Islet of Langerhans (tissue), 1 donor: ENCODE measurements around the gene CSRP3.

Experiments
- FAIRE-seq: peaks from one replicate; lab custom pipeline; 2011; peaks lifted over from hg19 to GRCh38; lab: Jason Lieb, UNC

The CSRP3 gene

DNA sequence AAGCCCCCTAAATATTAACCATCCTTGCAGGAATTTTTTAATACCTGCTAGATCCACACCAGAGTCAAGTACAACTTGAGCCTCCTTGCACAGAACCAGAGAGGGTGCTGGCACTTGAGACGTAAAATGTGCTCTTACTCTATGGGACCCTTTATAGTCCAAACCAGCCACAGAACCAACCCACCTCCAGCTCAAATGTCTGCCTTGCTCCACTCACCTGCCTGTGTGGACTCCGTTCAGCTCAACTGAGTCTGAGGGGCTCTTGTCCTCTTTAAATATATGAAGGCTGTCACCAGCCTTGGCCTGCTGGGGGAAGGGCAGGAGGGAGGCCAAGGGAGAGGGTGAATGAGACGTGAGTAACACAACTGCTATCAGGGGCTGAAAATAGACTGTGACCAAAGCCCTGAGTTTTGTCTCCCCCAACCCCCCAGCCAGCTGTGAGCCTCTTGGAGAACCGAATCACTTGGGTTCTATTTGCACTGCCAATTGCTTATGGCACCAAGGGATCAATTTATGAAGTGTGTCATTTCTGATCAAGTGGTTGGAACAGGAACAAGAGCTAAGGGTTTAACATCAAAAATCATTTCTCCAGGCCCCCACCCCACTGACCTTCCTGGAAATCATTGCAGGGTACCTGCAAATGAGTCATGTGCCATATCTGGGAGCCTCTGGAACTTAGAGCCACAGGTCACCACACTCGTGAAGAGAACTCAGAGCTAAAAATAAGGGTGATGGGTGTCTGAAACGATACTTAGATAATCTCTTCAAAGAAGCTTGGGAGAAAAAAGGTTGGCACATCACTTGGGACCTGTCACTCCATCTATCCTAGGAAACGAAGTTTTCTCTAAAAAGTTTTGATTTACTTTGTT lies at the start of gene CSRP3:
Gene CSRP3, minus strand, starts transcription at position 247 of the 869 bp plus-strand sequence. CDS start 9,535 bp downstream, outside the sequence.
- FAIRE-seq: no peak

DNA sequence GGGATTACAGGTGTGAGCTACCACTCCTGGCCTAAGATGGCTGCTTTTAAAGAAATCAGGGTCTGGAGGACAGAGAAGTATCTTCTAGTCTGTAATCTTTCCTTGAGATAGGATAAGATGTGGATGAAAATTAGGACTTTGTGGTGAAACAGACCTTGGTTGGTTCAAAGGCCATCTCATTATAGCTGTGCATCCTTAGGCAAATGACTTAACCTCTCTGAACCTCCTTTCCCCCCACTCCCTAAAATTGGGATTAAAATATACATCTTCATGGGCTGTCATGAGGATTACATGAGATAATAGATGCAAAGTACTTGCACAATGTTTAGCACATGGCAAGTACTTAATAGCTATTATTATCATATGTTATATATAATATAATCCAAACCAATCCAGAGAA lies 49.8 kb upstream of the CSRP3 start:
- FAIRE-seq: no peak

GRCh38 chr11:19246816-19247215 lies 45.0 kb upstream of the CSRP3 start:
- FAIRE-seq: no peak

DNA sequence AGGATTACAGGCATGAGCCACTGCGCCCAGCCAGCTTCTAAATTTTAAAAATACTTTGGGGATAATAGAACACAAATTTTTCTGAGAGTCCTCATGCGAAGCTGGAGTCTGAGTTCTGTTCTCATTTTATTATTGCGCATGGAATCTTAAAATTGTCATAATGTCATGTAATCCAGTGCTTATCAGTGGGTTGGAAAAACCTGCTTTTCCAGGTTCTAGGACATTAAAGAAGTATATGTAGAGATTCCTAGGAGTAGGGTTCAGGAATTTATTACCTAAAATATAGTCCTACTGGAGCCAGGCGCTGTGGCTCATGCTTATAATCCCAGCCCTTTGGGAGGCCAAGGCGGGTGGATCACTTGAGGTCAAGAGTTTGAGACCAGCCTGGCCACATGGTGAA lies 43.6 kb upstream of the CSRP3 start:
- FAIRE-seq: no peak

DNA sequence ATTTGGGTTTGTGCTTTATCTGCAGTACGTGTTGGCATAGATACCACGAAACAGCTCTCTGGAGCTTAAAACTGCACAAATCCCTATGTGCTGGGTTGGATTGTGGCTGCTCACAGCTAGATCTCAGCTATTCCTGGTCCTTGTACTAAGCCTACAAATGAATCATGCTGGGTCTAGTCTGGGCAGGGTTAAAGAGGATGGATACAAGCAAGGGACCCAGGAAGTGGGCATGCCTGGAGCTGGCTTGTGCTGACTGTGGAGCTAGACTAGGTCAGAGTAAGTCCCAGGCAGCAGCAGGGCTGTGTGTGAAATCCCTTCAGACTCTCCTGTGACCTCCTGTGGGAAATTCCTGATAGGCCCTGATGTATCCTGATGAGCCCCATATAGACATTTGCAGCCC lies 42.8 kb upstream of the CSRP3 start:
- no peak for FAIRE-seq

DNA sequence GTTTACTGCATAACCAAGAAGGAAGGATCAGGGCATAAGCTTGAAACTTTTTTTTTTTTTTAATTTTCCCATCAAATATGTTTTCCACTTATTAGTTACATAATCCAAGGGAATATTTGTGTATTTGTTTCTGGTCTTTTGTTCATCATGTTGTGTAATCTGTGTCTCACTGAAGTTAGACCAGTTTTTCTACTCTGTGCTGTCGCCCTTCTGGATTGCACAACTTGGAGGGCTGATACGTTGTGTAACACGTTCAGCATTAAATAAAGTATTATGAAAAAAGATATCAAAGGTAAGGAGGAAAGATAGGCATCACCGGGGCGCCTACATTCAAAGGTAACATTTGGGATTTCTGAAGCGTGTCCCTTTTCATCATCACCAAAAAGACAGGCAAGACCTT lies 42.3 kb upstream of the CSRP3 start:
- FAIRE-seq: no peak

GRCh38 chr11:19243613-19244012 lies 41.8 kb upstream of the CSRP3 start:
- FAIRE-seq: no peak

GRCh38 chr11:19243143-19243542 lies 41.4 kb upstream of the CSRP3 start:
- FAIRE-seq: no peak

DNA sequence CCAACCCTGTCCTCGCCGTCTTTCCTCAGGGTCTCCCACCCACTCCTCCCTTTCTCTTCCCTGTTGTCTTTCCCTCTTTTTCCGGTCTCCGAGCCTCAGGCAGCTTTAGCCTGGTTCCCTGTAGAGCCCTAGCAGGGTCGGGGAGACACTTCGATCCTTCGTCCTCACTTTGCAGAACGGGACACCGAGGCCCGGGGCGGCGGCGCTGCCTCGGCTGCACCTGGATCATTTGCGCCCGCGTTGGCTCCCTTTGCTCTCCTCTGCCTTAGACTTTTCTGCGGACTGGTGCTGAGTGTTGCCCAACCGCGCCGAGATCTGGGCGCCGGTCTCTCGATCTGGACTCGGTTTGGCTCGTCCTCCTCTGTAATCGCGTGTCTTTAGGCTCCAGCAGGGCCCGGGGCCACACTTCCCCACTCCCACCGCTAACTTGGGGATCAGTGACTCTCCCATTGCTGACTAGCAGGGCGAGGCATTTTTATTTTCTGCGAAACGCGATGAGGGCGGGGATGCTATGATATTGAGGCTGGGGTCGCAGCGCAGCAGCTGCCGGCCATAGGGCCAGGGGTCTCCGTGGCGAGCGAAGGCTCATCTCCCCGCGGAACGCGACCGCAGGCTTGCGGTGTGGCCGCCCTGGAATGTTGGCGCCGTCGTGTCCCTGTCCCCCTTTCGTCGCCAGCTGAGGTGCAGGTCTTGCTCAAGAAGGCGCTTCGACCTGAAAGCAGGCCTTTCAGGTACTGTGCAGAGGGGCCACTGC lies 40.6 kb upstream of the CSRP3 start:
- FAIRE-seq: no peak

- no peak for FAIRE-seq
These were observed 39.7 kb upstream of the CSRP3 start for GRCh38 chr11:19241260-19242178.

- no peak for FAIRE-seq
These were observed 38.9 kb upstream of the CSRP3 start, which contains the start of gene E2F8 for GRCh38 chr11:19240420-19241259. Gene E2F8, minus strand, starts transcription at chr11:19240945. Its CDS starts 824 bp downstream, at chr11:19240121.

- FAIRE-seq: no peak
These were observed 37.3 kb upstream of the CSRP3 start for GRCh38 chr11:19239039-19239438.

- no peak for FAIRE-seq
These were observed 36.0 kb upstream of the CSRP3 start for GRCh38 chr11:19237813-19238212.

DNA sequence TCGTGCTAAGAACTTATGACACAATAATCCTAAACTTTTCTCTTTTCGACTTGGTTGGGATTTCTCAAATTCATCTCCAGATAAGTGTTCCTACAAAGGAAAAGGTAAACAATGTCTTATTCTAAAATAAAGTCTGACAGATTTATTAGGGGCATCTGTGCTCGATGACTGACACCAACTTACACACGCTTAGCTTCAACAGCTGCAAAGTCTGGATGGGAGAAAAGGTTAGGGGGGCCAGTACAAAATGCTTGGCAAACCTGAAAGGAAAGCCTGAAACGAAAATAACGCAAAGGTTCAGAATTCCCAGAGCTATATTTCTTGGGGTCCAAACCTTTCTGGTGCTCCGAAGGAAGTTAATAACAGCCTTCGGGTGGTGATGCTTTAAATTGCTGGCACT lies 35.6 kb upstream of the CSRP3 start:
- FAIRE-seq: no peak

- no peak for FAIRE-seq
These were observed 32.5 kb upstream of the CSRP3 start for GRCh38 chr11:19234231-19234817.

DNA sequence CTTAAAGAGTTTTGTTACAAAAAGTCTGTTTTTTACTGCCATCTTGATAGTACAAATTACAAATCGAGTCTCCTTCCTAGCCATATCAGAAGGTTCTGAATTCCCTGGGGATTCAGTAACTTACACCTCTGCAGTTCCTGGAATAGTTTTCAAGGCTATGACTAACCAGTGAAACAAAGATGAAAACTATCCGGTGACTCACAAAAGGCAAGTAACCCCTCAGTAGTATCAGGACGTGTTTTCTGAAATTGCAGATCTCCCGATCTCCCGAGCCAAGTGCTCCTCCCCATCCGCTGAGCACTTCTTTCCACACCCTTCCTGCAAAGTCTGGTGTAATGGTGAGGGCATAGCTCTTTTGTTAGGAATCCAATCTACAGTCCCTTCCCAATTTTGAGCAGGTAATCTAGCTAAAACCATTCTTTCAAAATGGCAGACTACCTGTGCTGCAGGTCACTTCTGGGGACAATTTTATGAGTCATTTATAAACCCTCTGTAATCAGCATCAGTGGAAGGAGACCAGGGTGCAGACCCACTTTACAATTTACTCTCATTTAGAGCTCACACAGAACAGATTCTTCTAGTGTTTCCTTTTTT lies 31.2 kb upstream of the CSRP3 start:
- FAIRE-seq: no peak

GRCh38 chr11:19229671-19230070 lies 27.9 kb upstream of the CSRP3 start:
- no peak for FAIRE-seq

- FAIRE-seq: no peak
These were observed 27.2 kb upstream of the CSRP3 start for GRCh38 chr11:19228968-19229367.

DNA sequence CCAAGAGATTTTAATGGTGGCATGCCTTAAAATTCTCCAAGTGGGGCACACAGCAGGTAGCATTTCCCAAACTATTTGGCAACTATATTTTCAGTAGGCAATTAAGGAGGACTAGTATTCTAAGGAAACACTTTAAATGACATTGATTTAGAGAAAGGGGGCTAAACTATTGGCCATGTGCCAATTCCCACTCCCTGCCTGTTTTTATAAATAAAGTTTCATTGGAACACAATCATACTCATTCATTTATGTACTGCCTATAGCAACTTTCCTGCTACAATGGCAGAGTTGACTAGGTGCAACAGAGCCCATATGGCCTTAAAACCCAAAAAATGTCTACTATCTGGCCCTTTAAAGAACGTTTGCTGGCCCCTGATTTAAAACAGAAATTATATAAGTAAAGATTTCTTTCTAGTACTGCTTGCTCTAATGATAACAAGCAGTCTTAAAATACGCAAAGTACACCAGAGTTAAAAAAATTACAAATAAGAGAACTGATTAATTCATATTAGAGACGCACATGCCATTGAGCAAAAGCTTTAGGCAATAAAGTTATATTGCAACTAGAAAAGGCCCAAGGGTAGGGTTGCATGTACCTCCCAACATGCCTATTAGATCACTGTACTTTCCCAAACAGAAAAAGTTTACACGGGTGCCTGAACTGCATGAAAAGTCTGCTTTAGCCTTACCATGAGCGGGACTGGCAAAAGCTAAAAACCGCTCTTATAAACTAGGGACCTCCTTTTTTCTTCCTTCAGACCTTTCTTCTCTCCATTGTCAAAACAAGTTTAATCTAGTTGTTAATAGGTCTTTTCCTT lies 24.8 kb upstream of the CSRP3 start:
- no peak for FAIRE-seq

- no peak for FAIRE-seq
These were observed 23.8 kb upstream of the CSRP3 start for GRCh38 chr11:19225581-19225980.
